Stimulated activated CD4-positive, alpha-beta T cell treated with anti-CD3 and anti-CD28 coated beads, TNF-alpha, amount 100 ng/mL, for 48 hours (primary cell): Measurements from ENCODE around the gene MEG3.
A peak's percentile ranks its signal among the peaks of the same experiment; 100 is the strongest.

Experiments
- DNase-seq, 3 donors: peaks; one replicate each; pipeline ENCODE4 v3.0.0-alpha.2; 2020; ENCODE audit warnings: low read depth in 3 of 3

MEG3 gene

DNA sequence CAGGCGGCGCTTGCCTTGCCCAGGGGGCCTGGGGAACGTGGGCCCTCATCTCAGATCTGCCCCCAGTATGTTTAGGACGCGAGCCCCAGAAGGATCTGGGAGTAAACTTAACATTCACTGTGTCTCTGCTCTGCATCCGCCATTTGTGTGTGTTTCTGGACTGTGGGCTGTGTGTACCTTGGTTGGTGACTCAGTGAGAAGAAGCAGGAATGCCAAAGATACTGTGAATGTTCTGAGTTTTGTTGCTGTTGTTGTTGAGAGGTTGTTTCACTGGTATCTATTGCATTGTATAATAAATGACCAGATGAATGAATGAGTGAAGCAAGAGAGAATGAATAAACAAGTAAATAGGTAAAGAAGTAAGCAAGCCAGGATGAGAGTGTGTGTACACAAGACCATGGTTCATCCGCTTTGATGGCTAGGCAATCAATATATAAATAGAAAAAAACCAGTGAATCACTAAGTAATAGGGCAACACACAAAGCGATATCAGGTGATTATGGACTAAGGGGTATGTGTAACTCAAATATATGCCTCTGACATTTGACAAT is 20.5 kb downstream of the MEG3 start:
- no peak for DNase-seq

DNA sequence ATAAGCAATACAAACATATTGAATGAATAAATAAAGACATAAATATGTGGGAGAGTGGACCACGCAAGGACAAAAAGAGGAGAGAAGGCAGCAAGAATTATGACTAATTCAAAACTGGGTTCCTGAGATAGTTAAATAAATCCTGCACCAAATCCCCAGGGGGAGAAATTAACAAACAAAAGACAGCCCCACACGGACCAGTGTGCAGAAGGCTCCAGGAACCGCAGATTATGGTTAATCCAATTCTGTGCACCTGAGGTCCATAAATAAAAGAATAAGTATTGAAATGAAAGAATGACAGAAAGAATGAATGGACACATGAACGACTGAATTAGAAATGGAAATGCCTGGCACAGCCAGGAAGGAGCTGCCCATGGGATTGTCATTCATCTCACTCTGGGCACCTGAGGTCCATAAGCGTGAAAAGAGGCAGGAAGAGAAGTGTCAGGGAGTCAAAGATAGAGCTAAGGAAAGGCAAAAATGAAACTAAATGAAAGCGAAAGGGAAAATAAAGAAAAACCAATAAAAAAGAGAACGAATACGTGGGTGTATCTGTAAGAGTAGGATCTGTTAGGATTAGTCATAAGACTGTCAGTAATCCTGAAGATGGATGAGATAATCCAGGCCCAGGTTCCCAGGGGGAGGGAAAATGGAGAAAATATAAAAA is 23.3 kb downstream of the MEG3 start:
- no peak for DNase-seq

DNA sequence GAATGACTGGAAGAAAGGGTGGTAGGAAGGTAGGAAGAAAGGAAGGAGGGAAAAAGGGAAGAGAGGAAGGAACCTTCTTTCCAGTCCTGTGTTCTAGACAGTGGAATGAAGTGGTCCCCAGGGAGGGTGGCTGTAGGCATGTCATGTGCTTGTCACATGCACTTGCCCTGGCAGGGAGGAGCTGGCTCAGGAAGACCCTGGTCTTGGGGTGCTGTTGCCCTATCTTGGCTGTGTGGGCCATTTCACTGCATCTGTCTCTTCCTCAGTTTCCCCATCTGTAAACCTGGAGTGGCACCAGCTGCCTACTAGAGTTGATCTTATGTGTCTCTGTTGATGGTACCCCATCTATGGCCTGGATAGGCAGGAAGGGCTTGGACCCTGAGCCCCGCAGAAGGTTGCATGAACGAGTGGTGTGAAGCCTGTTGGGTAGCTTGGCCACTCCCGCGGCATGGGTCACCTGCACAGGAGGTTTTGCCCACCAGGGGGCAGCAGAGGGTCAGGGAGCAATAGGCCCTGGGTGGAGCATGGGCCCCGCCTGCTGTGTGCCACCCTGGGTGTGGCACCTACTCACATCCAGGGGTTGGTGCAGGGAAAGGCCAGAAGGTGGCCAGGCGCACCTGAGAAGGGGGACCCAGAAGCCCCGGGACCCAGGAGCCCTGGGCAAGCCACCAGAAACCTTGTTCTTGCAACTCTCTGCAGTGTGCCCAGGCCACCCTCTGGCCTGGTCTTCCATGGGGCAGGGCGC is 25.1 kb downstream of the MEG3 start:
- DNase-seq: peak; percentile 70 to 78 (median 75)

DNA sequence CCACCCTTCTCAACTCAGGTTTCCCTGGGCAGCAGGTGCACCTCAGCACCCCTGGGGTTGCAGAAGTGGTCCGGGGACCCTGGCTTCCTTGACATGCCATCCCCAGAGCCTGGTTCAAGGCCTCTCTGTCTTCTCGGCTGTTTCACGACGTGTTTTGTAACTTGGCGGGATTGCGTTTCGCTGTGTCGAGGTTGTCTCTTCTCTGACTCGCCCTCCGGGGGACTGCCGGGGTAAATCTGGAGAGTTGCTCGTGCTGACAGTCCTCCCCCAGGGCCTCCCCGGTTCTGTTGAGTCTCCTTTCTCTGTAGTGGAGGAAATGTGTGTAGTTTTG is 25.6 kb downstream of the MEG3 start:
- no peak for DNase-seq

DNA sequence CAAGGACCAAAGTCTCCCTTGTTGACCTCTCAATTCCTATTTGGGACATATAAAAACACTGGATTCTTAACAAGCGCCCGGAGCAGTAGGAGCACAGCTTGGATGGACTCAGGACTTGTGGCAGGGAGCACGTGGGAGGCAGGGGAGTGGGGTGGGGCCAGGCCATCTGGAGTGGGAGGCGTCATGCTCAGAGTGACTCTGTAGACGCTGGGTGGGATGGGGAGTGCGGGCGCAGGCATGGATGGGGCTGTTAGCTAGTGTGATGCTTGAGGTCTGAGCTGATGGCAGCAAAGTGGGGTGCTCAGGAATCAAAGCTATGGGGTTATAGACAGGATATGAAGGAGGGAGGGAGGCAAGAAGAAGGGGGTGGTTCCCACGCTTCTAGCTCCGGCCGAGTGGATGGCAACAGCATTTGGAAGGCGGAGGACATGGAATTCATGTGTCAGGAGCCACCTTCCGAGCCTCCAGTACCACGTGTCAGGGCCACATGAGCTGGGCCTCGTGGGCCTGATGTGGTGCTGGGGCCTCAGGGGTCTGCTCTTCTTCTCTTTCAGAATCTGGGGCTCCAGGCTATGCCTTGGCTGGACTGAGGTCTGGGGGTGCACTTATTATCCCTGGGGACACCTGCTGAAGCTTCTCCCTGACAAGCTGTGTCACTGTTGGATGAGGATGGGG is 26.2 kb downstream of the MEG3 start:
- DNase-seq: no peak

DNA sequence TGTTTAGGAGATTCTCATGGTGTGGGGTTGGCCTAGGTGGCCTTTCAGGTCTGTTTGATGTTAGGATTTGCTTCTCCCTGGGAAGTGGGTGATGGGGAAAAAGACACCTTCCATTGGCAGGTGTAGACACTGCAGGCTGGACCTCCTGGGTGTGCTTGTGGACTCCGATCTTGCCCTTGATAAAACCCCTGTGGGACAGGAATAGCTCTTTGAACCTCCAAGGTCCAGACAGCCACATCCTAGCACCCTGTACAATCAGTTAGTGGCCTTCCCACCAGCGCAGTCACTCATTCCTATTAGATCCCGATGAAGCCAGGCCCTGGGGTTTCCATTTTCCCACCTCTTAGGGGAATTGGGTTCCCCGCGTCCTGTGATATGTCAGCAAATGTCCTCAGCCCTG is 28.5 kb downstream of the MEG3 start:
- DNase-seq: no peak

DNA sequence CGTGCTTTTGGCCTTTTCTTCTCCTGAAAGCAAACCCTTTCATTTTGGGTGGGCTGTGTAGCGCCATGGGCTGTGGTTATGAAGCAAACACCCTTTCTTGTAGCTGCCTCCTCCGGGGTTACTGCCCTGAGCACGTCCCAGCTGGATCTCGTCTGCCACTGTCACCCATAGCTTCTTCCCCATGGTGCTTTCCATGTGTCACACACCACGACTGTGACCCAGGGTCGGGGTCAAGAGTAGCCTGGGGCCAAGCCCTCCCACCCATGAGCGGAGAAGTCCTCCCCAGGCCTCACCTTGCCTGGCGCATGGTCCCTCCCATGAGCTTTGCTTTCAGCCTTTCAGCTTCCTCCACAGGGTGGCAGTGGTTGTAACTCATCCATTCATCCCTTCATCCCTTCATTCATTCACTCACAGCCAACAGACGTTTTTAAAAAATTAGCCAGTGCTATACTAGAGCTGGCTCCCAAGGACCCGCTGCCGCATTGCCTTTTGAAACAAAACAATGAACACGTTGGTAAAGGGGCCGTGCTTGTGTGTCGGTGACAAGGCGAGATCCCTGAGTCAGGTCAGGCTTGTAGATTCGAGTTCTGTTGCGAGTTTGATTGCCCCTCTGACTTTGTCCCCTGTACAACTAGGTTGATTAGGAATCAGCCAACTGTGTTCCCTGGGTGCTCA is 29.5 kb downstream of the MEG3 start:
- no peak for DNase-seq

DNA sequence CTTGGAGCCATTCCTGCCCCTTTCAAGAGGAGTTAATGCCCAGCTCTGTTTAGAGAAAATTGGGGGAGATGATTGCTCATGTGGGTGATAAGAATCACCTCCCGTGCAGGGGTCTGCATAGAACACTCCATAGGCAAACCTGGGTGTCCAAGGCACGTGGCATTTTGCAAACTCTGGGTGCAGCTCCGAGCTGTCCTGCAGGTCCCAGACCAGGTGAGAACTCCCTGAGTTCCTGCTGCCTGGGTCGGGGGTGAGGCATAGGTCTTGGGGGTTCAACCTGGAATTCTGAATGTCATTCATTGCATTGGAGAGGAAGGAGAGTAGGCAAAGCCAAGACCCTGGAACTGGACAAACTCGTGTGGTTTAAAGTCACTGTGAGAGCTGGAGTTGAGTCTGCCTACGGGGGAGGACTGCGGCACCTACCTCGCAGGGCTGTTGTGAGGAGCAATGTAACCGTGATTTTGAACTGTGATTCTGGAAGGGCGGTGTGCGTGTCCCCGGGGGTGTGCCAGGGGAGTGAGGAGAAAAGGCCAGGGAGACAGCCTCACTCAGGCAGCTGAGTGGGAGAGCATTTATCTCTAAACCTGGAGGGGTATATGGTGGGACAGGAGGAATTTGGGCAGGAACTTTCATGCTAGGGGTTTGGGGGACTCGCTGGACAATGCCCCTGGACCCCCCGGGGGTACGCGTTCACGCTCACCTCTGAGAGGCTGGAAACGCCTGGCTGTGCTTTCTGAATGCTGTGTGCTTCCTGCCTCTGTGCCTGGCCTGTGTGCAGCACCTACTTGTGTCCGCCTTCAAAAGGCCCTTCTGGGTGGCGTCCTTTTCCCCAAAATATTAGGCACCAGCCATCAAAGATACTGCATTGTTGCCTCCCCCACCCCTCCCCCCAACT is 30.4 kb downstream of the MEG3 start:
- DNase-seq: no peak

DNA sequence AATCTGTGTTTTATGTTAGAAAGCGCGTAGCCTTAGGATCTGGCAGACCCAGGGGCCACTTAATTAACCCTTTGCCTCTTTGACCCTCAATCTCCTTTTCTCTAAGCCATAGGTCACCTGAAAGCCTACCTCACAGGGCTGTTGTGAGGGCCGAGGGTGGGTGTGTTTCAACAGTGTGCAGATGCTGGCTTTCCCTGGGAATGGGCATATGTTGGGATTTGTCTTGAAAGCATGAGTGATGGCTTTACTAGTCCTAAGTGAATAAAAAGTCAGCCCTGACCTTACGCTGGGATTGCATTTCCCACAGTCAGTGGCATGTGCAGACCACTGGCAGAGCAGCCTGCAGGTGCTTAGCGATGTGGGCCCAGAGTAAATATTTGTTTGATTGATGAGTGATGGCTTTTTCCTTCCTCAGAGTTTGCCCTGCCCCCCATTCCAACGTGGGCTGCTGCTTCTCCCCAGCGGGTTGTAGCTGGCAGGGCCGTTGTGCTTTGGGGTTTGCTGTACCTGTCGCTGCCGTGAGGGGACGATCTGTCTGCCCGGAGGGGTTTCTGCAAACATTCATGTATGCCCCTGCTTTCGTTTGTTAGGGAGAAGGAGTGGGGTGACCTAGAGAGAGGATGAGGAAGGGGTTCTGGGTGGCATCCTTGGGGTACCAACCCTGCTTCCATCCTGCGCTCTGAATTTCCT is 31.5 kb downstream of the MEG3 start:
- DNase-seq: no peak

DNA sequence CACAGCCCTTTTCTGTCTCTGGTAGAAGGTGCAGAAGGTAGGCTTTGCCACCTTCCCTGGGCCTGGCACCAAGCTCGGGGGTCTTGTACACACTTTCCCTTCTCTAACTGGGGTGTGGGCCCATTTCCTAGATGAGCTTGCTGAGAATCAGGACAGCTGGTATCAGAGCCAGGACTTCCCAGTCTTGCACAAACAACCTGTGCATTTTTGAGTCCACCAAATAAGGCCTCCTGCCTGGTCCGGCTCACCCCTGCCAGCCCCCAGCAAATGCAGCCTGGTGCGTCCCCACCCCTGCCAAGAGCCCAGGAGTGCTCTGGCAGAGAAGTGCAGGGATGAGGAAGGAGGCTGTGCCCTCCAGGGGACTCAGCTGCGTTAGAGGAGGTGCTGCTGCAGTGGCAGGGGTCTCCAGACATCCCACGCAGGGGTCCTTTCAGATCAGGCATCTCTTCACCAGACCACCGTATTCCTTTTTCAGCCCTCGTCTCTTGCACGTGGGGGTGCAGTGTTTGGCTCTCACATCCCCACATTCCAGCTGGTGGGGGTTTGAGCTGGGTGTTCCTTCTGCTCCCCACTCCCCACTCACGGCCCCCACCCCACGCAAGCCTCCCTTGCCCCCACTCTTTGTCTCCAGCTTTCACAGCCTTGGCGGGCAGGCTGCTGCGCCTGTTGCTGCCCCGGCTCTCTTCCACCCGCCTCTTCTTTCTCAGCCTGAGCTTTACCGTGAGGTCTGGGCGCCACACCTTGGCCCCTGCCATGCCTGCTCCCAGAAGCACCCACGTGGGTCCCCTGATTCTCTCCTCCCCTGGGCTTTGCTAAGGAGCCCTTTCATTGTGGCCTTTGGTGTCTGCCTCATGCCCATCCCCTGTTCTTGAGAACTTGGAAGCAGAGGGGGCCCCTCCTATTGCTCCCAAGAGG is 32.3 kb downstream of the MEG3 start:
- DNase-seq: no peak

DNA sequence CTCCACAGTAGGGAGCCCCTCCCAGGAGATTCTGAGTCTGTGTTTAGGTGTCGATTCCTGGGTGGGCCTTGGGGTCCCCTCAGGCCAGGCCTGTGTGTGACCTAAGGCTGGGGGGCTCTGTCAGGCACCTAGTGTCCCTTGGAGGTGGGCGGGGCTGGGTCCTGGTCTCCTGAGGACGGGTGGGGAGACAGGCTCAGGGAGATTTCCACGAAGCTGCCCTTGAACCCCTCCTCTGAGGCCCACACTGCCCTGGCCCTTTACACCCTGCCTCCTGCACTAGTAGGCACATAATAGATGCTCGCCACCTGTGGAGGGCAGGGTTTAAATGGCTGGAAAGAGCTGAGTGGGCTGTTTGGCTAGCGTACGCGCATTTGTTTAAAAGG is 32.9 kb downstream of the MEG3 start:
- DNase-seq: no peak

DNA sequence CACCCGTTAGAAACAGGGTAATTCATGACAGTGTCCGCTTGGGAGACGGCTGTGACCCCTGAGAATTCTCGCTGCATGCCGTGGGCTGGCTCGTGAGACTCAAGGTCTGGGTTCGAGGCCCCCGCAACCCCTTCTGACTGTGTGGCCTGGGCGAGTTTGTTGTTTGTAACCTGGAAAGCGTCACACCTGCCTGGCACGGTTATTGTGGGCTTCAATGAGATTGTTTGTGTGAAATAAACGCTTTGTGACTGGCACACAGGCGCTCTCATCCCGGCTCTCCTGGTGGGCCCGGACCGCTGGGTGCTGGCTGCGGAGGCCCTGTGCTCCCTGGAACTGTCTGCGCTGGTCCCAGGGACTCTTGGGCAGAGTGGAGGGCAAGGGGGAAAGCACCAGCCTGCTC is 33.9 kb downstream of the MEG3 start:
- DNase-seq: no peak

DNA sequence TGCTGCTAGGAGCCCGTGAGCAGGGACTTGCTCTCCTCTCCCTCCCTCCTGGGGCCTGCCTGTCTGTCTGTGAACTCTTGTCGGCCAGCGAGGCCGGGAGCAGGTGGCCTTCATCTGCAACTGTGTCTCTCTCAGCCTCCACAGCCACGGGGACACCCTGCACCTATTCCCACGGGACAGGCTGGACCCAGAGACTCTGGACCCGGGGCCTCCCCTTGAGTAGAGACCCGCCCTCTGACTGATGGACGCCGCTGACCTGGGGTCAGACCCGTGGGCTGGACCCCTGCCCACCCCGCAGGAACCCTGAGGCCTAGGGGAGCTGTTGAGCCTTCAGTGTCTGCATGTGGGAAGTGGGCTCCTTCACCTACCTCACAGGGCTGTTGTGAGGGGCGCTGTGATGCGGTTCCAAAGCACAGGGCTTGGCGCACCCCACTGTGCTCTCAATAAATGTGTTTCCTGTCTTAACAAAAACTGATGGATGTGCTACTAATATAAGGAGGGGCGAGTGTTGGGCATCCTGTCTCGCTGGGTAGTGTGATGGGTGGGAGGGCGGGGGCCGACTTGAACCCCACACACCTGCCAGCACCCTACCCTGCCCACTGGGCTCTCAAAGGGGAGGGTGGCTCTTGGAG is 34.8 kb downstream of the MEG3 start:
- no peak for DNase-seq

DNA sequence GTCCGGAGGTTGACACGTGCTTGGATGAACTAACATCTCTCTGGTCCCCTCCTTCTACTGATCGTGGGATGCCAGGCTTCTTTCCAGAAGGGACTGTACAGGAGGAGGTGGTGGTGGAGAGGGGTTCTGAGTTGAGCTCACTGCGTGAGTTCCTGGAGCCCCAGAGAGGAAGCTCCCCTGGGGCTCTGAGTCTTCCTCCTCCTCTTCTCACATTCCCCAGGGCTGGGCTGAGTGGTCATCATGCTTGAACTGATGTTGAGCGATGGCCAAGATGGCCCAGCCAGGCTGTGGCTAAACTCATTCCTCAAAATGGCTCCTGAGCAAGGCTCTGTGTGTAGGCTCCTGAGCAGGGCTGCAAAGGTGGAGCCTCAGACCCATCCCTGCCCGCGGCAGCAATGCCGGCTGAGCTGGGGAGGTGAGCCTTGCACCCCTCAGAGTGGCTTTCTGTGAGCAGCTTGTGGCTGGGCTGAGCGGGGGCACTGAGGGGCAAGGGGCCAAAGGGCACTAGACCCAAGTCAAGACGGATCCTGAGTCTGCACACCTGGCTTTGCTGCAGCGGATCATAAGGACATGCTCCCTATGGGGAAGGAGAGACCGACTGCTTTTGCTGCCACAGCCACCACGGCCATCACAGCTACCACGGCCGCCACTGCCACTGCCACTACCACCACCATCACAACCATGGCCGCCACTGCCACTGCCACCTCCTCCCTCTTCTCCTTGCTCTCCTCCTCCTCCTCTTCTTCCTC is 35.4 kb downstream of the MEG3 start:
- DNase-seq: no peak

DNA sequence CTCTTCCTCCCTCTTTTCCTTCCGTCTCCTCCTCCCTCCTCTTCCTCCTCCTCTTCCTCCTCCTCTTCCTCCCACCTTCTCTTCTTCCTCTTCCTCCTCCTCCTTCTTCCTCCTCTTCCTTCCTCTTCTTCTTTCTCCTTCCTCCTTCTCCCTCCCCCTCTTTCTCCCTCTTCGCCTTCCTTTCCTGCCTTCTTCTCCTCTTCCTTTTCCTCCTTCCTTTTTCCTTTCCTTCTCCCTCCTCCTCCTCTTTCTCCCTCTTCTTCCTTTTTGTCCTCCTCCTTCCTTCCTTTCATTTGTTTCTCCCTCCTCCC is 36.0 kb downstream of the MEG3 start:
- DNase-seq: no peak

DNA sequence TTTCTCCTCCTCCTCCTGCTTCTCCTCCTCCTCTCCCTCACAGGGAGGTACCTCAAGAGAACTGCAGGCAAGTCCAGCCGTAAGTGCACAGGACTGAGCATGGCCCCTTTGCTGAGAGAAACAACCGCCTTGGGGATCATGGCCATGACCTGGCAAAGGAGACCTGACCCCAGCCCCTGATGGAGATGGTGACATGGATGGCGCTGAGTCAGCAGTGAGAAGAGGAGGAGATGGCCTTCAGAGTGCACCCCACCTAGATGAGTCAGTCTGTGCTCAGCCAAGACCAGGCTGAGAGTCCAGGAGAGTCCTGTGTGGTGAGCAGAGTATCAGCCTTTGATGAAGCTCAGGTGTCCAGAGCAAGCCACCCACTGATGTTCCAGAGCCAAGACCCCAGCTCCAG is 36.4 kb downstream of the MEG3 start:
- no peak for DNase-seq

DNA sequence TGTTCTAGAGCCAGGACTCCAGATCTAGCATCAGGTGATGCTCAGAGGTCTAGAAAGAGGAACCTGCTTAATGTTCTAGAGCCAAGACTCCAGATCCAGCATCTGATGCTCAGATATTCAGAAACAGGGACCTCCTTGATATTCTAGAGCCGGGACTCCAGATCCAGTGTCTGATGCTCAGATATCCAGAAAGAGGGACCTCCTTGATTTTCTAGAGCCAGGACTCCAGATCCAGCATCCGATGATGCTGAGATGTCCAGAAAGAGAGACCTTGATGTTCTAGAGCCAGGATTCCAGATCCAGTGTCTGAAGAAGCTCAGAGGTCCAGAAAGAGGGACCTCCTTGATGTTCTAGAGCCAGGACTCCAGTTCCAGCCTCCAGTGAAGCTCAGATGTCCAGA is 36.9 kb downstream of the MEG3 start:
- no peak for DNase-seq

DNA sequence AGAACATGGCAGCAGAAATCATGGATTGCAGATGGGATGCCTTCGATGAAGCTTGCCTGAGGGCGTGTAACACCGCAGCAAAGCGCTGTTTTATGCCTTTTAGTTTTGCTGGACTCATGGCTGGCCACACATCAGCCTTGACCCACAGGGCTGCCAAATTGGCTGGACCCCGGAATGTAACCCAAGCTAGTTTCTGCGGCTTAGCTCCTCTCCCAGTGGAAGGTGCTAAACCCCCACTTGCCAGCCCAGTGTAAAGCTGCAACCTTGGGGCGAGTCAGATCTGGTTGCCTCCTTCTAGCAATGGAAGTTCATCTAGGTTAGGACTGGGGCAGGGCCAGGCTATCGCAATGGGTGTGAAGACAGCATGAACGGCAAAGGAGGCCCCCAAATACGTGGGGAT is 38.3 kb downstream of the MEG3 start:
- DNase-seq: no peak
